WTC11 (cell line): Measurements from ENCODE around the gene MTRF1. TPM values are rescaled to one million over a fixed set of nuclear protein-coding genes. Genes with fewer than 3 reads are reported as not detected.

Experiments used
- ATAC-seq: fragments of 200-7000 bp; cut with Tn5 transposase; 2 replicates; pipeline ENCODE4 v1.10.0; 2021; ENCODE audit warnings: mild to moderate bottlenecking, moderate library complexity
- CTCF ChIA-PET: fragments of 300-600 bp; sonication (Branson Sonifier 250); formaldehyde crosslinking; loops from one replicate; lab custom pipeline; 2021; ENCODE audit warnings: antibody characterized with exemption; lab: Charles Lee
- POLR2A ChIA-PET: fragments of 350-600 bp; sonication (Branson Sonifier 250); formaldehyde crosslinking; loops from one replicate; lab custom pipeline; 2021; ENCODE audit warnings: antibody characterized with exemption; lab: Charles Lee
- DNase-seq: peaks from one replicate; pipeline ENCODE4 v3.0.0; 2021; ENCODE audit warnings: low spot score
- H3K27ac Mint-ChIP-seq: 2 replicates; pipeline ENCODE4 v1.8.0; 2021; ENCODE audit warnings: mixed read lengths
- H3K27me3 Mint-ChIP-seq: 2 replicates; pipeline ENCODE4 v1.8.0; 2021; ENCODE audit warnings: low read depth, mild to moderate bottlenecking, moderate library complexity, mixed read lengths
- H3K36me3 Mint-ChIP-seq: 2 replicates; pipeline ENCODE4 v1.8.0; 2021; ENCODE audit warnings: mixed read lengths
- H3K4me1 Mint-ChIP-seq: 2 replicates; pipeline ENCODE4 v1.8.0; 2022; ENCODE audit warnings: mixed read lengths
- H3K4me3 Mint-ChIP-seq: 2 replicates; pipeline ENCODE4 v1.8.0; 2021; ENCODE audit warnings: mild to moderate bottlenecking, moderate library complexity, mixed read lengths
- H3K9me3 Mint-ChIP-seq: 2 replicates; pipeline ENCODE4 v1.8.0; 2021; ENCODE audit warnings: mixed read lengths
- ATF1 ChIP-seq: sonication (generic); formaldehyde crosslinking; IDR thresholded peaks from 2 replicates; pipeline ENCODE4 v1.8.1; 2023; ENCODE audit warnings: mild to moderate bottlenecking, moderate library complexity, missing genetic modification reagents
- CREB1 ChIP-seq: sonication (generic); formaldehyde crosslinking; IDR thresholded peaks from 2 replicates; pipeline ENCODE4 v1.8.0; 2023; ENCODE audit warnings: mild to moderate bottlenecking, missing genetic modification reagents
- FOXJ3 ChIP-seq: sonication (generic); formaldehyde crosslinking; IDR thresholded peaks from 2 replicates; pipeline ENCODE4 v1.9.0; 2021; ENCODE audit warnings: missing genetic modification reagents, mild to moderate bottlenecking, borderline replicate concordance
- FOXK1 ChIP-seq: sonication (generic); formaldehyde crosslinking; IDR thresholded peaks from 2 replicates; pipeline ENCODE4 v1.8.0; 2022; ENCODE audit warnings: mild to moderate bottlenecking, moderate library complexity, missing genetic modification reagents
- JAZF1 ChIP-seq: fragments of 250-450 bp; sonication (Bioruptor Pico); IDR thresholded peaks from 2 replicates; pipeline ENCODE4 v1.9.0; 2021; ENCODE audit warnings: moderate library complexity, mild to moderate bottlenecking, inconsistent platforms
- KAT7 ChIP-seq: sonication (generic); formaldehyde crosslinking; IDR thresholded peaks from 2 replicates; pipeline ENCODE4 v1.8.1; 2023; ENCODE audit warnings: missing genetic modification reagents, mild to moderate bottlenecking, borderline replicate concordance
- NR2C2 ChIP-seq: sonication (generic); formaldehyde crosslinking; IDR thresholded peaks from 2 replicates; pipeline ENCODE4 v1.8.0; 2022; ENCODE audit warnings: mild to moderate bottlenecking, missing genetic modification reagents
- TEAD1 ChIP-seq: sonication (generic); formaldehyde crosslinking; IDR thresholded peaks from 2 replicates; pipeline ENCODE4 v1.8.0; 2022; ENCODE audit warnings: mild to moderate bottlenecking, missing genetic modification reagents
- ZNF121 ChIP-seq: sonication (generic); formaldehyde crosslinking; IDR thresholded peaks from 2 replicates; pipeline ENCODE4 v1.8.0; 2023; ENCODE audit warnings: missing genetic modification reagents
- ZNF138 ChIP-seq: sonication (generic); formaldehyde crosslinking; conservative IDR thresholded peaks from 2 replicates; pipeline ENCODE4 v1.8.1; 2022; ENCODE audit warnings: mild to moderate bottlenecking, moderate library complexity, missing genetic modification reagents
- ZNF219 ChIP-seq: sonication (generic); formaldehyde crosslinking; IDR thresholded peaks from 2 replicates; pipeline ENCODE4 v1.8.0; 2023; ENCODE audit warnings: missing genetic modification reagents, mild to moderate bottlenecking, borderline replicate concordance
- ZNF263 ChIP-seq: sonication (generic); formaldehyde crosslinking; IDR thresholded peaks from 2 replicates; pipeline ENCODE4 v1.8.1; 2022; ENCODE audit warnings: low read depth, mild to moderate bottlenecking, moderate library complexity, missing genetic modification reagents
- ZNF416 ChIP-seq: fragments of 250-450 bp; sonication (Bioruptor Pico); IDR thresholded peaks from 2 replicates; pipeline ENCODE4 v1.9.0; 2021; ENCODE audit warnings: mild to moderate bottlenecking, inconsistent platforms
- ZNF671 ChIP-seq: fragments of 250-450 bp; sonication (Bioruptor Pico); IDR thresholded peaks from 2 replicates; pipeline ENCODE4 v1.8.0; 2021; ENCODE audit warnings: mild to moderate bottlenecking
- total RNA-seq: library from RNA; stranded (reverse); gene quantifications from 3 replicates; pipeline ENCODE4 v1.2.3, GENCODE V29; 2021
- TF ChIP-seq, protein P1 (sequence below): fragments of 250-450 bp; sonication (Bioruptor Pico); IDR thresholded peaks from 2 replicates; pipeline ENCODE4 v1.9.0; 2021; ENCODE audit warnings: mild to moderate bottlenecking, borderline replicate concordance
- TF ChIP-seq, protein P2 (sequence below): sonication (generic); formaldehyde crosslinking; IDR thresholded peaks from 2 replicates; pipeline ENCODE4 v1.8.1; 2023; ENCODE audit warnings: mild to moderate bottlenecking, missing genetic modification reagents
- TF ChIP-seq, protein P3 (sequence below): fragments of 250-450 bp; sonication (Bioruptor Pico); conservative IDR thresholded peaks from 2 replicates; pipeline ENCODE4 v1.9.0; 2021; ENCODE audit warnings: mild to moderate bottlenecking
- TF ChIP-seq, protein P4 (sequence below): sonication (generic); formaldehyde crosslinking; conservative IDR thresholded peaks from 2 replicates; pipeline ENCODE4 v1.8.1; 2023; ENCODE audit warnings: mild to moderate bottlenecking, low read depth, missing genetic modification reagents, moderate library complexity
- TF ChIP-seq, protein P5 (sequence below): sonication (generic); formaldehyde crosslinking; conservative IDR thresholded peaks from 2 replicates; pipeline ENCODE4 v1.8.1; 2022; ENCODE audit warnings: mild to moderate bottlenecking, missing genetic modification reagents
- TF ChIP-seq, protein P6 (sequence below): sonication (generic); formaldehyde crosslinking; IDR thresholded peaks from 2 replicates; pipeline ENCODE4 v1.8.0; 2023; ENCODE audit warnings: missing genetic modification reagents, mild to moderate bottlenecking, borderline replicate concordance

The MTRF1 gene
- total RNA-seq, 1 experiment from 2014 or later, result 12.9 TPM

DNA sequence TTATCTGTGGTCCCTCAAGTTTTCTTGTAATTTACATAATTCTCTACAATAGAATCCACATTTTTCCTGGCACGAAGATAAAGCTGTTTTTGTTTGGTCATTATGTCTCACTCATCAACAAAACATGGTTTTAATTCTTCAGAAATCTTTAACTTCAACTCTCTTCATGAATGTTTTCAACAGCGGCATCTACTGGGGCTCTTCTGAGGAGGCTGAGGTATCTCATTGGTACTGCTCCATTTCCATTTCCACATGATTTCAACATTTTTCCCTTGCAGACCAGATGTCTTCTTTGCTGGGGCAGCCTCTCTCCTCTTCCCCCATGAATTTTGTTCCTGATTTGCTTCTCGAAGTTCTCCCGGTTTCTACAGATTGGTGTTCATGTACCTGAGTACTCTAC lies 63.2 kb downstream of the MTRF1 start (continued):
- TF ChIP-seq, protein P1, sequence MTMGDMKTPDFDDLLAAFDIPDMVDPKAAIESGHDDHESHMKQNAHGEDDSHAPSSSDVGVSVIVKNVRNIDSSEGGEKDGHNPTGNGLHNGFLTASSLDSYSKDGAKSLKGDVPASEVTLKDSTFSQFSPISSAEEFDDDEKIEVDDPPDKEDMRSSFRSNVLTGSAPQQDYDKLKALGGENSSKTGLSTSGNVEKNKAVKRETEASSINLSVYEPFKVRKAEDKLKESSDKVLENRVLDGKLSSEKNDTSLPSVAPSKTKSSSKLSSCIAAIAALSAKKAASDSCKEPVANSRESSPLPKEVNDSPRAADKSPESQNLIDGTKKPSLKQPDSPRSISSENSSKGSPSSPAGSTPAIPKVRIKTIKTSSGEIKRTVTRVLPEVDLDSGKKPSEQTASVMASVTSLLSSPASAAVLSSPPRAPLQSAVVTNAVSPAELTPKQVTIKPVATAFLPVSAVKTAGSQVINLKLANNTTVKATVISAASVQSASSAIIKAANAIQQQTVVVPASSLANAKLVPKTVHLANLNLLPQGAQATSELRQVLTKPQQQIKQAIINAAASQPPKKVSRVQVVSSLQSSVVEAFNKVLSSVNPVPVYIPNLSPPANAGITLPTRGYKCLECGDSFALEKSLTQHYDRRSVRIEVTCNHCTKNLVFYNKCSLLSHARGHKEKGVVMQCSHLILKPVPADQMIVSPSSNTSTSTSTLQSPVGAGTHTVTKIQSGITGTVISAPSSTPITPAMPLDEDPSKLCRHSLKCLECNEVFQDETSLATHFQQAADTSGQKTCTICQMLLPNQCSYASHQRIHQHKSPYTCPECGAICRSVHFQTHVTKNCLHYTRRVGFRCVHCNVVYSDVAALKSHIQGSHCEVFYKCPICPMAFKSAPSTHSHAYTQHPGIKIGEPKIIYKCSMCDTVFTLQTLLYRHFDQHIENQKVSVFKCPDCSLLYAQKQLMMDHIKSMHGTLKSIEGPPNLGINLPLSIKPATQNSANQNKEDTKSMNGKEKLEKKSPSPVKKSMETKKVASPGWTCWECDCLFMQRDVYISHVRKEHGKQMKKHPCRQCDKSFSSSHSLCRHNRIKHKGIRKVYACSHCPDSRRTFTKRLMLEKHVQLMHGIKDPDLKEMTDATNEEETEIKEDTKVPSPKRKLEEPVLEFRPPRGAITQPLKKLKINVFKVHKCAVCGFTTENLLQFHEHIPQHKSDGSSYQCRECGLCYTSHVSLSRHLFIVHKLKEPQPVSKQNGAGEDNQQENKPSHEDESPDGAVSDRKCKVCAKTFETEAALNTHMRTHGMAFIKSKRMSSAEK, result no peak
- TF ChIP-seq FOXK1 (CRISPR knock-in tag), result no peak
- TF ChIP-seq ZNF121, result no peak
- TF ChIP-seq TEAD1, result no peak

DNA sequence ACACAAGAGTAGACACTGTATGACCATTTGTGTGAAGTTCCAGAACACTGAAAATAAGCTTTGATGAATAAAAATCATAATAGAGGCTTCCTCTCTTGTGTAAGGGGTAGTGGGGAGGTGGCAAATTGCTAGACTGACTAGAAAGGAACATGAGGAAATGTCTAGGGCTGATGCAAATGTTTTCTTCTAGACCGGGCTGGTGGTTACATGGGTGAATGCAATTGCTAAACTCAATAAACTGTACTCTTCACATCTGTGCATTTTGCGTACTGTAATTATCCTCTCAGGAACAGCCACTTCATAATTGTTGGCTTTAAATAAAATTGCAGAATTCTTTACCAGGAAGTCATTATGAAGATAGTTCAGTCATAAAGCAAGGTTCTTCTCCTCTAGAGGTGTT lies 63.9 kb downstream of the MTRF1 start:
- Mint-ChIP-seq H3K36me3 (no peaks in the 10 kb centered on the region), H3K9me3 (no peaks in the 10 kb centered on the region), H3K27ac (no peak overlapping the region), H3K4me3 (no peak overlapping the region), H3K4me1 (0 out of 2 replicates have a peak, but pooled peaks cover 2% of the 10 kb centered on the region), H3K27me3 (no peaks in the 10 kb centered on the region)
- no peak for ATAC-seq
- ChIA-PET POLR2A (no interaction called here), CTCF (no interaction called here)
- TF ChIP-seq FOXK1 (CRISPR knock-in tag), result no peak
- no peak for TF ChIP-seq ZNF416 (CRISPR knock-in tag)
- no peak for TF ChIP-seq ATF1 (CRISPR knock-in tag)
- no peak for TF ChIP-seq ZNF671
- no peak for TF ChIP-seq NR2C2
- TF ChIP-seq FOXJ3 (CRISPR knock-in tag), result no peak
- TF ChIP-seq, protein P2, sequence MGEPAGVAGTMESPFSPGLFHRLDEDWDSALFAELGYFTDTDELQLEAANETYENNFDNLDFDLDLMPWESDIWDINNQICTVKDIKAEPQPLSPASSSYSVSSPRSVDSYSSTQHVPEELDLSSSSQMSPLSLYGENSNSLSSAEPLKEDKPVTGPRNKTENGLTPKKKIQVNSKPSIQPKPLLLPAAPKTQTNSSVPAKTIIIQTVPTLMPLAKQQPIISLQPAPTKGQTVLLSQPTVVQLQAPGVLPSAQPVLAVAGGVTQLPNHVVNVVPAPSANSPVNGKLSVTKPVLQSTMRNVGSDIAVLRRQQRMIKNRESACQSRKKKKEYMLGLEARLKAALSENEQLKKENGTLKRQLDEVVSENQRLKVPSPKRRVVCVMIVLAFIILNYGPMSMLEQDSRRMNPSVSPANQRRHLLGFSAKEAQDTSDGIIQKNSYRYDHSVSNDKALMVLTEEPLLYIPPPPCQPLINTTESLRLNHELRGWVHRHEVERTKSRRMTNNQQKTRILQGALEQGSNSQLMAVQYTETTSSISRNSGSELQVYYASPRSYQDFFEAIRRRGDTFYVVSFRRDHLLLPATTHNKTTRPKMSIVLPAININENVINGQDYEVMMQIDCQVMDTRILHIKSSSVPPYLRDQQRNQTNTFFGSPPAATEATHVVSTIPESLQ (CRISPR knock-in tag), result no peak
- TF ChIP-seq, protein P3, sequence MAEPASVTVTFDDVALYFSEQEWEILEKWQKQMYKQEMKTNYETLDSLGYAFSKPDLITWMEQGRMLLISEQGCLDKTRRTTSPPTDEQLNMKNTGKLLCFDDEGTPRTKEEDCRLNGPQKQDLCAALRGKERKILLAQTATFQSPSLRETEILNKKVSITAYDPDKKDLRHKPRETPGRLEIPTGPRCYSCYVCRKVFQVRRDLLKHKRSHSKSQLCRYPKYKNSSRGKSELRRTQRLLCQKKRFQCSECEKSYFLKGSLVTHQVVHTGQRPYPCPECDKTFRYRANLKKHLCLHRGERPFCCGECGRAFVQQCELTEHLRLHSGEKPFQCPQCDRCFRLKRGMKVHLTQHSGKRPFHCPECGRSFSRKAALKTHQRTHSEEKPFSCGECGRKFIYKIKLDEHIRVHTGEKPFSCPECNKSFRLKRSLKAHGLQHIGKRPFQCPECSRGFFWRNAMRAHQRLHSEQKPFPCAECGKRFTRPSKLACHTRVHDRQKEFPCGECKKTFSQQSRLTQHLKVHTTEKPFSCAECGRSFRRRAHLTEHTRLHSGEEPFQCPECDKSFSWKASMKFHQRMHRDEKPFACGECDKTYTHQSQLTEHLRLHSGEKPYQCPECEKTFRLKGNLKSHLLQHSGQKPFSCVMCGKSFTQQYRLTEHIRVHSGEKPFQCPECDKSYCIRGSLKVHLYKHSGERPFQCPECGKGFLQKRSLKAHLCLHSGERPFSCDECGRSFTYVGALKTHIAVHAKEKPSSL (CRISPR knock-in tag), result no peak
- TF ChIP-seq CREB1 (CRISPR knock-in tag), result no peak
- TF ChIP-seq, protein P4, sequence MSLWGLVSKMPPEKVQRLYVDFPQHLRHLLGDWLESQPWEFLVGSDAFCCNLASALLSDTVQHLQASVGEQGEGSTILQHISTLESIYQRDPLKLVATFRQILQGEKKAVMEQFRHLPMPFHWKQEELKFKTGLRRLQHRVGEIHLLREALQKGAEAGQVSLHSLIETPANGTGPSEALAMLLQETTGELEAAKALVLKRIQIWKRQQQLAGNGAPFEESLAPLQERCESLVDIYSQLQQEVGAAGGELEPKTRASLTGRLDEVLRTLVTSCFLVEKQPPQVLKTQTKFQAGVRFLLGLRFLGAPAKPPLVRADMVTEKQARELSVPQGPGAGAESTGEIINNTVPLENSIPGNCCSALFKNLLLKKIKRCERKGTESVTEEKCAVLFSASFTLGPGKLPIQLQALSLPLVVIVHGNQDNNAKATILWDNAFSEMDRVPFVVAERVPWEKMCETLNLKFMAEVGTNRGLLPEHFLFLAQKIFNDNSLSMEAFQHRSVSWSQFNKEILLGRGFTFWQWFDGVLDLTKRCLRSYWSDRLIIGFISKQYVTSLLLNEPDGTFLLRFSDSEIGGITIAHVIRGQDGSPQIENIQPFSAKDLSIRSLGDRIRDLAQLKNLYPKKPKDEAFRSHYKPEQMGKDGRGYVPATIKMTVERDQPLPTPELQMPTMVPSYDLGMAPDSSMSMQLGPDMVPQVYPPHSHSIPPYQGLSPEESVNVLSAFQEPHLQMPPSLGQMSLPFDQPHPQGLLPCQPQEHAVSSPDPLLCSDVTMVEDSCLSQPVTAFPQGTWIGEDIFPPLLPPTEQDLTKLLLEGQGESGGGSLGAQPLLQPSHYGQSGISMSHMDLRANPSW (CRISPR knock-in tag), result no peak
- TF ChIP-seq, protein P5, sequence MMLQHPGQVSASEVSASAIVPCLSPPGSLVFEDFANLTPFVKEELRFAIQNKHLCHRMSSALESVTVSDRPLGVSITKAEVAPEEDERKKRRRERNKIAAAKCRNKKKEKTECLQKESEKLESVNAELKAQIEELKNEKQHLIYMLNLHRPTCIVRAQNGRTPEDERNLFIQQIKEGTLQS (CRISPR knock-in tag), result no peak
- TF ChIP-seq KAT7, result no peak
- TF ChIP-seq, protein P6, sequence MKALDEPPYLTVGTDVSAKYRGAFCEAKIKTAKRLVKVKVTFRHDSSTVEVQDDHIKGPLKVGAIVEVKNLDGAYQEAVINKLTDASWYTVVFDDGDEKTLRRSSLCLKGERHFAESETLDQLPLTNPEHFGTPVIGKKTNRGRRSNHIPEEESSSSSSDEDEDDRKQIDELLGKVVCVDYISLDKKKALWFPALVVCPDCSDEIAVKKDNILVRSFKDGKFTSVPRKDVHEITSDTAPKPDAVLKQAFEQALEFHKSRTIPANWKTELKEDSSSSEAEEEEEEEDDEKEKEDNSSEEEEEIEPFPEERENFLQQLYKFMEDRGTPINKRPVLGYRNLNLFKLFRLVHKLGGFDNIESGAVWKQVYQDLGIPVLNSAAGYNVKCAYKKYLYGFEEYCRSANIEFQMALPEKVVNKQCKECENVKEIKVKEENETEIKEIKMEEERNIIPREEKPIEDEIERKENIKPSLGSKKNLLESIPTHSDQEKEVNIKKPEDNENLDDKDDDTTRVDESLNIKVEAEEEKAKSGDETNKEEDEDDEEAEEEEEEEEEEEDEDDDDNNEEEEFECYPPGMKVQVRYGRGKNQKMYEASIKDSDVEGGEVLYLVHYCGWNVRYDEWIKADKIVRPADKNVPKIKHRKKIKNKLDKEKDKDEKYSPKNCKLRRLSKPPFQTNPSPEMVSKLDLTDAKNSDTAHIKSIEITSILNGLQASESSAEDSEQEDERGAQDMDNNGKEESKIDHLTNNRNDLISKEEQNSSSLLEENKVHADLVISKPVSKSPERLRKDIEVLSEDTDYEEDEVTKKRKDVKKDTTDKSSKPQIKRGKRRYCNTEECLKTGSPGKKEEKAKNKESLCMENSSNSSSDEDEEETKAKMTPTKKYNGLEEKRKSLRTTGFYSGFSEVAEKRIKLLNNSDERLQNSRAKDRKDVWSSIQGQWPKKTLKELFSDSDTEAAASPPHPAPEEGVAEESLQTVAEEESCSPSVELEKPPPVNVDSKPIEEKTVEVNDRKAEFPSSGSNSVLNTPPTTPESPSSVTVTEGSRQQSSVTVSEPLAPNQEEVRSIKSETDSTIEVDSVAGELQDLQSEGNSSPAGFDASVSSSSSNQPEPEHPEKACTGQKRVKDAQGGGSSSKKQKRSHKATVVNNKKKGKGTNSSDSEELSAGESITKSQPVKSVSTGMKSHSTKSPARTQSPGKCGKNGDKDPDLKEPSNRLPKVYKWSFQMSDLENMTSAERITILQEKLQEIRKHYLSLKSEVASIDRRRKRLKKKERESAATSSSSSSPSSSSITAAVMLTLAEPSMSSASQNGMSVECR, result no peak
- no peak for TF ChIP-seq ZNF263 (CRISPR knock-in tag)
- no peak for TF ChIP-seq ZNF219 (CRISPR knock-in tag)
- no peak for TF ChIP-seq ZNF138
- no peak for TF ChIP-seq TEAD1
- no peak for TF ChIP-seq JAZF1 (CRISPR knock-in tag)
- no peak for DNase-seq
